ENCODE data around the gene MUC22. TPM values are rescaled to one million over a fixed set of nuclear protein-coding genes. Genes with fewer than 3 reads are reported as not detected.
A peak's percentile ranks its signal among the peaks of the same experiment; 100 is the strongest.

The MUC22 gene
- total and polyA plus RNA-seq, 5 donors from 2014 or later: not detected

GRCh38 chr6:31083742-31084354, 73.6 kb downstream of the MUC22 start:
- ATAC-seq (ENCODE audit: low read depth in 2 of 2) (no peak), DNase-seq (peak in 1 of 3 donors; percentile 65)
- Mint-ChIP-seq H3K27ac (no peak overlapping the region), H3K4me1 (peaks cover 11 to 21% (median 14%) of the 10 kb centered on the region in 4 donors), H3K9me3 (no peaks in the 10 kb centered on the region), H3K4me3 (no peak overlapping the region), H3K27me3 (peaks cover 35% of the 10 kb centered on the region), H3K36me3 (no peaks in the 10 kb centered on the region)
- no peaks in the 10 kb centered on the region for H3K9me3 ChIP-seq (ENCODE audit: control insufficient read depth in 2 of 2, low read length in 2 of 2)
- H3K4me1 ChIP-seq (ENCODE audit: control insufficient read depth, insufficient read depth, low read length, poor library complexity, severe bottlenecking): peaks cover 8% of the 10 kb centered on the region
- H3K27ac ChIP-seq (ENCODE audit: insufficient read depth, low read length, poor library complexity, severe bottlenecking): no peak overlapping the region
- H3K36me3 ChIP-seq (ENCODE audit: control insufficient read depth, insufficient read depth, low read length): no peaks in the 10 kb centered on the region
- peaks cover 2% of the 10 kb centered on the region for H3K27me3 ChIP-seq (ENCODE audit: control insufficient read depth, insufficient read depth, low read length)
- no peak overlapping the region for H3K4me3 ChIP-seq (ENCODE audit: low read depth, low read length)

Other genes starting within 250 kb of the MUC22 start
- 5.0 TPM for gene DDR1, start 126.0 kb upstream of the MUC22 start, total RNA-seq
- 1 to 10 TPM; 1.2 to 3.5 (median 1.9) TPM for gene DDR1, start 126.0 kb upstream of the MUC22 start, polyA plus RNA-seq
- 15.5 TPM for gene GTF2H4, start 102.3 kb upstream of the MUC22 start, total RNA-seq
- gene GTF2H4, start 102.3 kb upstream of the MUC22 start, polyA plus RNA-seq: 1 to 10 TPM; 6.8 to 7.8 (median 7.0) TPM
- 19.8 TPM for gene VARS2, start 96.2 kb upstream of the MUC22 start, total RNA-seq
- gene VARS2, start 96.2 kb upstream of the MUC22 start, polyA plus RNA-seq: 10 to 100 TPM; 12.9 to 20.7 (median 15.9) TPM
- not detected for gene SFTA2, start 78.3 kb upstream of the MUC22 start, total RNA-seq
- under 1 TPM in 2 of 4 donors, not detected in 2; 0.25 to 0.32 TPM for gene SFTA2, start 78.3 kb upstream of the MUC22 start, polyA plus RNA-seq
- gene MUCL3, start 69.5 kb upstream of the MUC22 start, total RNA-seq: not detected
- not detected for gene MUCL3, start 69.5 kb upstream of the MUC22 start, polyA plus RNA-seq
- gene MUC21, start 26.8 kb upstream of the MUC22 start, total RNA-seq: not detected
- gene MUC21, start 26.8 kb upstream of the MUC22 start, polyA plus RNA-seq: not detected
- not detected for gene C6orf15, start 102.1 kb downstream of the MUC22 start, total RNA-seq
- gene C6orf15, start 102.1 kb downstream of the MUC22 start, polyA plus RNA-seq: not detected
- gene PSORS1C1, start 104.3 kb downstream of the MUC22 start, total RNA-seq: not detected
- gene PSORS1C1, start 104.3 kb downstream of the MUC22 start, polyA plus RNA-seq: not detected
- not detected for gene CDSN, start 110.0 kb downstream of the MUC22 start, total RNA-seq
- not detected for gene CDSN, start 110.0 kb downstream of the MUC22 start, polyA plus RNA-seq
- gene PSORS1C2, start 128.6 kb downstream of the MUC22 start, total RNA-seq: not detected
- gene PSORS1C2, start 128.6 kb downstream of the MUC22 start, polyA plus RNA-seq: not detected
- gene CCHCR1, start 147.3 kb downstream of the MUC22 start, total RNA-seq: 27.2 TPM
- 1 to 10 TPM; 3.5 to 6.9 (median 6.2) TPM for gene CCHCR1, start 147.3 kb downstream of the MUC22 start, polyA plus RNA-seq
- gene TCF19, start 148.1 kb downstream of the MUC22 start, total RNA-seq: 10.9 TPM
- 10 to 100 TPM in 2 of 4 donors, 1 to 10 TPM in 2; 8.3 to 13.3 (median 11.2) TPM for gene TCF19, start 148.1 kb downstream of the MUC22 start, polyA plus RNA-seq
- not detected for gene POU5F1, start 160.2 kb downstream of the MUC22 start, total RNA-seq
- gene POU5F1, start 160.2 kb downstream of the MUC22 start, polyA plus RNA-seq: under 1 TPM in 1 of 4 donors, not detected in 3; 0.27 TPM